H1 (cell line): Measurements from ENCODE around the gene PGLYRP1. TPM values are rescaled to one million over a fixed set of nuclear protein-coding genes. Genes with fewer than 3 reads are reported as not detected.

Experiments
- SIRT6 ChIP-seq: IDR thresholded peaks from one replicate; pipeline ENCODE4 v1.7.1; 2012; ENCODE audit warnings: low read length, inconsistent platforms
- polyA plus RNA-seq, 7 experiments: library from polyadenylated mRNA; depleted of rRNA in 3 of 7; stranded (reverse) in 5 of 7; unstranded in 2 of 7; fragments of >200 nt in 5 of 7; fragments of 200-250 nt in 2 of 7; gene quantifications; 1 replicate in 5 of 7; 2 replicates in 1 of 7; 4 replicates in 1 of 7; pipeline versions ENCODE4 v1.2.1 to v1.2.3, GENCODE V29; 2011 to 2013; ENCODE audit warnings: missing spikeins in 2 of 7, mixed read lengths in 2 of 7
- total RNA-seq: library from RNA; stranded (reverse); fragmentation: NEBNext Ultra II Directional; extraction: Animal tissue kit (Norgen Biotek cat#: 25700); gene quantifications from 2 replicates; pipeline ENCODE4 v1.2.1, GENCODE V29; 2021

PGLYRP1 gene
- total and polyA plus RNA-seq, 2 of the 8 experiments (the other 6 are each of a cell fraction or from before 2014, with no cell fraction given), result not detected

- TF ChIP-seq SIRT6, result no peak
These were observed 9.1 kb upstream of the PGLYRP1 start (continued) for GRCh38 chr19:46031781-46032596.
